GM23248 (cell line): ENCODE results near the gene SDC3.

Source experiments
- EZH2 ChIP-seq: fragments of 200-600 bp; sonication (generic); IDR thresholded peaks from 2 replicates; pipeline ENCODE4 v1.6.1; 2018; ENCODE audit warnings: antibody characterized with exemption, mild to moderate bottlenecking; ENCODE audit not compliant: insufficient read depth, poor library complexity, severe bottlenecking
- EZH2phosphoT487 ChIP-seq: fragments of 200-600 bp; sonication (generic); IDR thresholded peaks from 2 replicates; pipeline ENCODE4 v1.6.1; 2018; ENCODE audit warnings: antibody characterized with exemption, moderate library complexity, mild to moderate bottlenecking, low read depth; ENCODE audit not compliant: insufficient read depth

DNA sequence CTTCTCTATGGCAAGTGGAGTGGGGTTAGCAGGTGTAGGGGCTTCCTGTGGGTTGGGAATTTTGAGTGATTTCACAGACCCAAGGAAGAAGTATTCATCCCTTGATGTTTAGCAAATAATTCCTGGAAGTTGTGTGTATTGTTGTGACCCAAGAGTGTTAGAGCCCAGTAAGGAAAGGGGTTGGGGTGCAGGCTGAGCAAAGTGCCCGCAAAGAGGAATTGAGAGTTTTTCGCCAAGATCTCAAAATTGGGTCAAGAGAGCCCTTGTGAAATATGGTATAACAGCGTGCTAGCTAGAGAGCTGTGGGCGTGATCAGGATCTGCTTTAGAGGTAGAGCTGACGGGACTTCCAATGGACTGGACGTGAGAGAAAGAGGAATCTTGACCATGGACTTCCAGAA lies 78.0 kb downstream of the SDC3 start:
- no peak for TF ChIP-seq EZH2
- TF ChIP-seq EZH2phosphoT487 = no peak
